ENCODE results near the gene NFIA. TPM values are rescaled to one million over a fixed set of nuclear protein-coding genes. Genes with fewer than 3 reads are reported as not detected.

NFIA gene
- total RNA-seq, 1 experiment from 2014 or later = 12.7 TPM

DNA sequence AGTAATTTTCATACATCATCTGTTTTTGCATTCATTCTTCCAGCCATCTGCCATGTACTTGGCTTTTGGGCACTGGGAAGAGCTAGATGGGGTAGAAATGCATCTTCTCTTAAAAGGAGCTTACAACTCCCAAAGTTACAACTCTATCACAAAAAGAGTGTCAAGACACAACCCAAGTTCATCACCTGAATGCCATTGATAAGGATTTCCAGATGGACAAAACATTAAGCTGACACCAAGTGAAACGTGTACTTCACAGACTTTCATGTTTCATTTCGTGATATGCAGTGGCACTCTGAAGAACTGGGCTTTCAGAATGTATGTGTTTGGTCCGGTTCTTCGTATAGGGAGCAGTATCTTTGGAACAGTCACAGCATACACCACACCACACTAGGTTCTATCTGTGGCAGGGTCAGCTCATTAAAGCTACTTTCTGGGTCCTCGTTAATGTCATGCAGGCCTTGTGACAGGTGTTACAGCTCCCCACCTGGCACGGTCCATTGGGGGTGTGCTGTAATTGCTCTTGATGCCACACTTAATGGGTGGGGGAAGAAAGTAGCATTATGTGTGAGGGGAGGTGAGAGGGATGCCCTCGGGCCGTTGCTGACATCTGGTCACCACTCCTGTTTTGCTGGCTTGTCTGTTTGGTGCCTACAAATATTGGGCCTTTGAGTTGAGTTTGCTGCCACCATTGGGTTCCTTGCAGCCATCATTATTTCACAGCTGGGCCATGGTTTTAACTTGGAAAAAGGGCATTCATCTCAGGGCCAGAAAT lies 164.9 kb downstream of the NFIA start:
- no peaks in the 10 kb centered on the region for H3K36me3 ChIP-seq (ENCODE audit: low read depth, low read length)
- no peaks in the 10 kb centered on the region for H3K9me2 ChIP-seq (replicated peaks; ENCODE audit: low read length)
- no peak overlapping the region for H3K4me2 ChIP-seq (ENCODE audit: low read length)
- TF ChIP-seq, protein P1, sequence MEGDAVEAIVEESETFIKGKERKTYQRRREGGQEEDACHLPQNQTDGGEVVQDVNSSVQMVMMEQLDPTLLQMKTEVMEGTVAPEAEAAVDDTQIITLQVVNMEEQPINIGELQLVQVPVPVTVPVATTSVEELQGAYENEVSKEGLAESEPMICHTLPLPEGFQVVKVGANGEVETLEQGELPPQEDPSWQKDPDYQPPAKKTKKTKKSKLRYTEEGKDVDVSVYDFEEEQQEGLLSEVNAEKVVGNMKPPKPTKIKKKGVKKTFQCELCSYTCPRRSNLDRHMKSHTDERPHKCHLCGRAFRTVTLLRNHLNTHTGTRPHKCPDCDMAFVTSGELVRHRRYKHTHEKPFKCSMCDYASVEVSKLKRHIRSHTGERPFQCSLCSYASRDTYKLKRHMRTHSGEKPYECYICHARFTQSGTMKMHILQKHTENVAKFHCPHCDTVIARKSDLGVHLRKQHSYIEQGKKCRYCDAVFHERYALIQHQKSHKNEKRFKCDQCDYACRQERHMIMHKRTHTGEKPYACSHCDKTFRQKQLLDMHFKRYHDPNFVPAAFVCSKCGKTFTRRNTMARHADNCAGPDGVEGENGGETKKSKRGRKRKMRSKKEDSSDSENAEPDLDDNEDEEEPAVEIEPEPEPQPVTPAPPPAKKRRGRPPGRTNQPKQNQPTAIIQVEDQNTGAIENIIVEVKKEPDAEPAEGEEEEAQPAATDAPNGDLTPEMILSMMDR (conservative IDR thresholded peaks at IDR 0.05; ENCODE audit: low read depth, low read length) = no peak
- TF ChIP-seq EZH2 (IDR thresholded peaks at IDR 0.05; ENCODE audit: low read length, unreplicated experiment) (no peak), EZH2phosphoT487 (IDR thresholded peaks at IDR 0.05; ENCODE audit: borderline replicate concordance, low read length) (no peak)
- no peaks in the 10 kb centered on the region for H3K9me3 ChIP-seq (ENCODE audit: low read length)
- H3K79me2 ChIP-seq (ENCODE audit: low read length) = no peaks in the 10 kb centered on the region
- no peak overlapping the region for H2AFZ ChIP-seq (ENCODE audit: low read length)
- DNase-seq (no peak), ATAC-seq (no peak)
- POLR2A ChIA-PET (ENCODE audit: unreplicated experiment) = no interaction called here
- H4K20me1 ChIP-seq (ENCODE audit: low read length) = no peaks in the 10 kb centered on the region
- no peak overlapping the region for H3K9ac ChIP-seq (ENCODE audit: low read length)
- CTCF ChIA-PET = no interaction called here
- BruUV-seq (replicated peaks) = no TSS peak
- no peak overlapping the region for H3K4me3 ChIP-seq (ENCODE audit: low read length)
- intact Hi-C loops (cut with micrococcal nuclease) = no loop called here
- no peak overlapping the region for H3K27ac ChIP-seq (ENCODE audit: low read length)
- H3F3A ChIP-seq (ENCODE audit: low read length, unreplicated experiment) = no peaks in the 10 kb centered on the region
- H3K4me1 ChIP-seq (ENCODE audit: insufficient read depth, low read length) = peaks cover 16% of the 10 kb centered on the region
- H3K27me3 ChIP-seq (ENCODE audit: low read length) = no peaks in the 10 kb centered on the region

DNA sequence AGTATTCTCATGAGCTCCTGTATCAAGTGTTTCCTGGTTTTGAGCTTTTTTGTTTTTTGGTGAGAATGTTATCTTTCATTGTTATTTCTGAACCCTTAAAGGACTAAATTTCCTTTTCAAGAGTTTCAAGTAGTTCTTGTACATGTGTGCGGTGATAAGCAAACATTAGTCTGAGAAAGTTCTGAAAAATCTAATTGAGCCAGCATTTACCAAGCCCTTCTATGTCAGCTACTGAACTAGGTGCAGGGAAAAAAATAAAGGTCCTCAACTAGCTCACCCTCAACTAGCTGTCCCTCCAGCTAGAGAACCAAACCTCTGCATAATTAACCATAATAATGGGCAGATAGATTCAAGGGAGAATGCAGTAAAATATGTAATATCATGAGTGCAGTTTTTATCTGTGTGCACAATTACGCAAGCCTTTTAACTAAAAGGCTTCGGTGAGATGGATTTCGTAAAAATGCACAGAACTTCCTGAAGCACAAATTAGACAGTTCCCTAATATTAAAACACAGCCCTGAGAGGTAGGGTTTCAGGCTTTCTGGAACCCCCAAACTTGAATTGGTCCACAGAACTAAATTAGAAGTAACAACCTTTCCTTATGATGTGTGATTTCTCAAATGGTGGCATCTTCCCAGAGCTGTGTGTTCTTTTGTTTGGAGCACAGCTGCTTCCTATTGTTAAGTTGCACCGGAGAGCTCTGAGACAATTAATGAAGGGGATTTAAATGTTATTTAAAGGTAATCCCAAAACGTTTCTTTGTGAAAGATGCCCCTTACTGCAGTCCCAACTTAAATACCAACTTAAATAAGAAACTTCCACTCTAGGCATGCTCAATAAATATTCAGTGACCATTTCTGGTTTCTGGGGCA lies 165.8 kb downstream of the NFIA start:
- Histone ChIP-seq H3K9ac (ENCODE audit: low read length) (no peak overlapping the region), H3K9me3 (ENCODE audit: low read length) (no peaks in the 10 kb centered on the region), H3K9me2 (replicated peaks; ENCODE audit: low read length) (no peaks in the 10 kb centered on the region), H2AFZ (ENCODE audit: low read length) (no peak overlapping the region), H3K4me1 (ENCODE audit: insufficient read depth, low read length) (peaks cover 17% of the 10 kb centered on the region), H3K27me3 (ENCODE audit: low read length) (no peaks in the 10 kb centered on the region), H3K36me3 (ENCODE audit: low read depth, low read length) (no peaks in the 10 kb centered on the region), H4K20me1 (ENCODE audit: low read length) (no peaks in the 10 kb centered on the region), H3K27ac (ENCODE audit: low read length) (no peak overlapping the region), H3K4me3 (ENCODE audit: low read length) (no peak overlapping the region), H3F3A (ENCODE audit: low read length, unreplicated experiment) (no peaks in the 10 kb centered on the region), H3K79me2 (ENCODE audit: low read length) (no peaks in the 10 kb centered on the region), H3K4me2 (ENCODE audit: low read length) (no peak overlapping the region)
- intact Hi-C loops (cut with micrococcal nuclease) = no loop called here
- ATAC-seq = no peak
- no TSS peak for BruUV-seq (replicated peaks)
- ChIA-PET POLR2A (ENCODE audit: unreplicated experiment) (no interaction called here), CTCF (no interaction called here)
- DNase-seq = no peak
- no peak for TF ChIP-seq EZH2 (IDR thresholded peaks at IDR 0.05; ENCODE audit: low read length, unreplicated experiment)

DNA sequence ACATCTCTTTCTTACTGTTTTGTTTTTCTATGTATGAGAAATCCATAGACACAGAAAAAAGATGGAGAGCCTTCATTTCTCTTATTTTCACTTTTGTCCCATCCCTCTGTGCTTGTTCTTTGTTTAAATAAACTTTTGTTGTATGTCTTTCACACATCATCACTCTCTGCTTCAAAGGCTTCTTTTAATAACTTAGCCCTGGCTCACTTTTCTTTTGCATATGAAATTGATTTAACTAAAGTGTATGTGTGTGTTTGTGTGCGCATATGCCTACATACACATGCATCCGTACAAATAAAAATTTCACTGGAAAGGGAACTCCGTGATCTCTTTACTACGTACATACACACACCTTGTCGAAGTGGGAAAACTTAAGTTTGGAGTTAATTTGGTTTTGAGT lies 168.6 kb downstream of the NFIA start:
- no peaks in the 10 kb centered on the region for H3K9me3 ChIP-seq (ENCODE audit: low read length)
- no peak for ATAC-seq
- H3K79me2 ChIP-seq (ENCODE audit: low read length) = no peaks in the 10 kb centered on the region
- no peaks in the 10 kb centered on the region for H4K20me1 ChIP-seq (ENCODE audit: low read length)
- ChIA-PET CTCF (no interaction called here), POLR2A (ENCODE audit: unreplicated experiment) (no interaction called here)
- intact Hi-C loops (cut with micrococcal nuclease) = no loop called here
- no peaks in the 10 kb centered on the region for H3K9me2 ChIP-seq (replicated peaks; ENCODE audit: low read length)
- no peak overlapping the region for H3K27ac ChIP-seq (ENCODE audit: low read length)
- H3F3A ChIP-seq (ENCODE audit: low read length, unreplicated experiment) = no peaks in the 10 kb centered on the region
- no peak overlapping the region for H3K9ac ChIP-seq (ENCODE audit: low read length)
- no peaks in the 10 kb centered on the region for H3K36me3 ChIP-seq (ENCODE audit: low read depth, low read length)
- H2AFZ ChIP-seq (ENCODE audit: low read length) = no peak overlapping the region
- H3K27me3 ChIP-seq (ENCODE audit: low read length) = no peaks in the 10 kb centered on the region
- no peak for TF ChIP-seq EZH2phosphoT487 (IDR thresholded peaks at IDR 0.05; ENCODE audit: borderline replicate concordance, low read length)
- TF ChIP-seq, protein P1 (conservative IDR thresholded peaks at IDR 0.05; ENCODE audit: low read depth, low read length) = no peak
- no peak for TF ChIP-seq EZH2 (IDR thresholded peaks at IDR 0.05; ENCODE audit: low read length, unreplicated experiment)
- no peak overlapping the region for H3K4me3 ChIP-seq (ENCODE audit: low read length)
- no peak for DNase-seq
- H3K4me2 ChIP-seq (ENCODE audit: low read length) = no peak overlapping the region
- H3K4me1 ChIP-seq (ENCODE audit: insufficient read depth, low read length) = peaks cover 21% of the 10 kb centered on the region
- no TSS peak for BruUV-seq (replicated peaks)

Data from PC-3 (cell line).